Ishikawa (cell line): ENCODE measurements around the gene UBTD2.

ENCODE experiments used
- CEBPB ChIP-seq: IDR thresholded peaks from 2 replicates; pipeline ENCODE4 v1.6.1; 2012
- CREB1 ChIP-seq: IDR thresholded peaks from 2 replicates; pipeline ENCODE4 v1.6.1; 2012; ENCODE audit warnings: low read depth
- EGR1 ChIP-seq: IDR thresholded peaks from 2 replicates; pipeline ENCODE4 v1.6.1; 2012
- EP300 ChIP-seq: IDR thresholded peaks from 2 replicates; pipeline ENCODE4 v1.6.1; 2012; ENCODE audit warnings: borderline replicate concordance
- FOXM1 ChIP-seq: IDR thresholded peaks from 2 replicates; pipeline ENCODE4 v1.6.1; 2012; ENCODE audit warnings: low read depth, borderline replicate concordance
- MAX ChIP-seq: IDR thresholded peaks from 2 replicates; pipeline ENCODE4 v1.6.1; 2012
- NFIC ChIP-seq: IDR thresholded peaks from 2 replicates; pipeline ENCODE4 v1.6.1; 2012
- RAD21 ChIP-seq: IDR thresholded peaks from 2 replicates; pipeline ENCODE4 v1.6.1; 2012; ENCODE audit warnings: low read depth
- REST ChIP-seq: IDR thresholded peaks from 2 replicates; pipeline ENCODE4 v1.6.1; 2012; ENCODE audit warnings: low read depth, mild to moderate bottlenecking
- TAF1 ChIP-seq: IDR thresholded peaks from 2 replicates; pipeline ENCODE4 v1.6.1; 2012; ENCODE audit warnings: low read depth, mild to moderate bottlenecking
- TCF12 ChIP-seq: IDR thresholded peaks from 2 replicates; pipeline ENCODE4 v1.6.1; 2012; ENCODE audit warnings: low read depth
- TEAD4 ChIP-seq: IDR thresholded peaks from 2 replicates; pipeline ENCODE4 v1.6.1; 2012
- USF1 ChIP-seq: IDR thresholded peaks from 2 replicates; pipeline ENCODE4 v1.6.1; 2012
- YY1 ChIP-seq: IDR thresholded peaks from 2 replicates; pipeline ENCODE4 v1.6.1; 2012; ENCODE audit warnings: low read depth
- ZBTB7A ChIP-seq: IDR thresholded peaks from 2 replicates; pipeline ENCODE4 v1.6.1; 2012; ENCODE audit warnings: low read depth

Gene UBTD2

GRCh38 chr5:172293745-172294342 lies 10.3 kb upstream of the UBTD2 start:
- TF ChIP-seq EGR1 (no peak), TCF12 (no peak), USF1 (no peak), FOXM1 (no peak), TEAD4 (no peak), ZBTB7A (no peak), MAX (no peak), CEBPB (no peak), REST (no peak), TAF1 (no peak), CREB1 (no peak), RAD21 (no peak), NFIC (no peak), YY1 (no peak), EP300 (no peak)

- no peak for TF ChIP-seq REST
- peak; percentile 96 for TF ChIP-seq RAD21
- peak; percentile 66 for TF ChIP-seq NFIC
- TF ChIP-seq MAX, result peak; percentile 40; the same call in 1 of the 2 replicates
These were observed 9.6 kb upstream of the UBTD2 start for GRCh38 chr5:172293054-172293744.

GRCh38 chr5:172288465-172288864 lies 4.9 kb upstream of the UBTD2 start:
- TF ChIP-seq REST (no peak), TAF1 (no peak), USF1 (no peak), YY1 (no peak), ZBTB7A (no peak), EGR1 (no peak), CEBPB (no peak), TEAD4 (no peak), CREB1 (no peak), FOXM1 (no peak), EP300 (no peak)

- TF ChIP-seq FOXM1 (no peak), EGR1 (no peak), MAX (no peak), NFIC (no peak), EP300 (no peak), TCF12 (no peak), ZBTB7A (no peak), YY1 (no peak), CEBPB (no peak), CREB1 (no peak), TAF1 (no peak), TEAD4 (no peak), RAD21 (no peak), USF1 (no peak)
These were observed 1.9 kb upstream of the UBTD2 start for GRCh38 chr5:172285226-172286143.
